H9 (cell line): ENCODE data around the gene MT2A. TPM values are rescaled to one million over a fixed set of nuclear protein-coding genes. Genes with fewer than 3 reads are reported as not detected.

ENCODE experiments used
- DNase-seq: peaks from one replicate; pipeline ENCODE4 v3.0.0-alpha.2; 2017
- H2AFZ ChIP-seq: one replicate; pipeline ENCODE4 v1.6.1; 2013; ENCODE audit warnings: mild to moderate bottlenecking, low read length, control low read depth, moderate library complexity
- H2AK5ac ChIP-seq: 2 replicates; pipeline ENCODE4 v1.6.1; 2013; ENCODE audit warnings: low read length, control low read depth, mixed read lengths; ENCODE audit not compliant: insufficient read length
- H2BK120ac ChIP-seq: one replicate; pipeline ENCODE4 v1.6.1; 2013; ENCODE audit warnings: low read depth, mild to moderate bottlenecking, low read length, control low read depth, inconsistent platforms; ENCODE audit not compliant: poor library complexity, severe bottlenecking
- H2BK12ac ChIP-seq: 2 replicates; pipeline ENCODE4 v1.6.1; 2013; ENCODE audit warnings: low read length, control low read depth, mixed read lengths, low read depth; ENCODE audit not compliant: insufficient read length
- H2BK15ac ChIP-seq: 2 replicates; pipeline ENCODE4 v1.6.1; 2013; ENCODE audit warnings: low read depth, low read length, control low read depth
- H2BK20ac ChIP-seq: one replicate; pipeline ENCODE4 v1.6.1; 2013; ENCODE audit warnings: low read depth, mild to moderate bottlenecking, low read length, control low read depth, inconsistent platforms; ENCODE audit not compliant: poor library complexity, severe bottlenecking
- H2BK5ac ChIP-seq: 2 replicates; pipeline ENCODE4 v1.6.1; 2013; ENCODE audit warnings: low read length, control low read depth, mixed read lengths; ENCODE audit not compliant: insufficient read length
- H3K14ac ChIP-seq: 2 replicates; pipeline ENCODE4 v1.6.1; 2013; ENCODE audit warnings: low read length, control low read depth; ENCODE audit not compliant: insufficient read depth
- H3K18ac ChIP-seq: 2 replicates; pipeline ENCODE4 v1.6.1; 2013; ENCODE audit warnings: low read depth, mild to moderate bottlenecking, mixed read lengths, low read length, control low read depth; ENCODE audit not compliant: insufficient read length
- H3K23ac ChIP-seq: 2 replicates; pipeline ENCODE4 v1.6.1; 2013; ENCODE audit warnings: low read length, control low read depth, mixed read lengths, low read depth; ENCODE audit not compliant: insufficient read length
- H3K23me2 ChIP-seq: 2 replicates; pipeline ENCODE4 v1.6.1; 2013; ENCODE audit warnings: low read depth, mild to moderate bottlenecking, mixed read lengths, low read length, control low read depth; ENCODE audit not compliant: insufficient read length, poor library complexity, severe bottlenecking
- H3K27ac ChIP-seq: 2 replicates; pipeline ENCODE4 v1.5.1; 2013; ENCODE audit warnings: low read length, control low read depth, mixed read lengths, low read depth; ENCODE audit not compliant: insufficient read length
- H3K27me3 ChIP-seq: 2 replicates; pipeline ENCODE4 v1.6.1; 2013; ENCODE audit warnings: low read length, control low read depth, inconsistent platforms; ENCODE audit not compliant: insufficient read depth
- H3K4ac ChIP-seq: 2 replicates; pipeline ENCODE4 v1.6.1; 2013; ENCODE audit warnings: low read depth, mild to moderate bottlenecking, control low read depth, inconsistent platforms, low read length, moderate library complexity
- H3K4me1 ChIP-seq: 2 replicates; pipeline ENCODE4 v1.6.1; 2013; ENCODE audit warnings: low read length, control low read depth, inconsistent platforms; ENCODE audit not compliant: insufficient read depth
- H3K4me2 ChIP-seq: 2 replicates; pipeline ENCODE4 v1.6.1; 2013; ENCODE audit warnings: low read length, control low read depth, mixed read lengths; ENCODE audit not compliant: insufficient read length, insufficient read depth
- H3K56ac ChIP-seq: 2 replicates; pipeline ENCODE4 v1.6.1; 2013; ENCODE audit warnings: low read depth, mild to moderate bottlenecking, mixed read lengths, low read length, control low read depth; ENCODE audit not compliant: insufficient read length
- H3K79me1 ChIP-seq: 2 replicates; pipeline ENCODE4 v1.6.1; 2013; ENCODE audit warnings: low read depth, mild to moderate bottlenecking, moderate library complexity, low read length, control low read depth, inconsistent platforms; ENCODE audit not compliant: insufficient read depth, poor library complexity, severe bottlenecking
- H3K79me2 ChIP-seq: 2 replicates; pipeline ENCODE4 v1.6.1; 2013; ENCODE audit warnings: low read length, control low read depth, inconsistent platforms; ENCODE audit not compliant: insufficient read depth
- H3K9ac ChIP-seq: 2 replicates; pipeline ENCODE4 v1.6.1; 2013; ENCODE audit warnings: low read length, control low read depth, mixed read lengths; ENCODE audit not compliant: insufficient read length; ENCODE audit errors: extremely low read depth
- H3K9me3 ChIP-seq: one replicate; pipeline ENCODE4 v1.6.1; 2013; ENCODE audit warnings: low read depth, low read length, inconsistent platforms; ENCODE audit not compliant: control insufficient read depth
- H3T11ph ChIP-seq: one replicate; pipeline ENCODE4 v1.6.1; 2013; ENCODE audit warnings: mild to moderate bottlenecking, low read length, control low read depth, inconsistent platforms
- H4K20me1 ChIP-seq: one replicate; pipeline ENCODE4 v1.6.1; 2013; ENCODE audit not compliant: control insufficient read depth, insufficient read length, insufficient read depth
- H4K5ac ChIP-seq: 2 replicates; pipeline ENCODE4 v1.6.1; 2013; ENCODE audit warnings: low read depth, mild to moderate bottlenecking, mixed read lengths, low read length, control low read depth; ENCODE audit not compliant: insufficient read length
- H4K8ac ChIP-seq: replicated peaks from 2 replicates; pipeline ENCODE4 v1.6.1; 2013; ENCODE audit warnings: low read length, control low read depth, mixed read lengths, low read depth; ENCODE audit not compliant: insufficient read length
- H4K91ac ChIP-seq: 2 replicates; pipeline ENCODE4 v1.6.1; 2013; ENCODE audit warnings: low read depth, mild to moderate bottlenecking, moderate library complexity, mixed read lengths, low read length, control low read depth; ENCODE audit not compliant: insufficient read length
- H3K27ac Mint-ChIP-seq, 3 experiments: 2 replicates in 2 of 3; 3 replicates in 1 of 3; pipeline ENCODE4 v1.8.0; 2020 to 2021; ENCODE audit warnings: mixed read lengths in 3 of 3, mild to moderate bottlenecking in 1 of 3, moderate library complexity in 1 of 3
- H3K27me3 Mint-ChIP-seq: 2 replicates; pipeline ENCODE4 v1.8.0; 2021; ENCODE audit warnings: low read depth, mild to moderate bottlenecking, moderate library complexity, mixed read lengths
- H3K36me3 Mint-ChIP-seq, 3 experiments: 2 replicates in 2 of 3; 3 replicates in 1 of 3; pipeline ENCODE4 v1.8.0; 2020 to 2021; ENCODE audit warnings: low read depth in 3 of 3, mixed read lengths in 3 of 3; ENCODE audit not compliant: insufficient read depth in 1 of 3
- H3K4me1 Mint-ChIP-seq, 2 experiments: 2 replicates each; pipeline ENCODE4 v1.8.0; 2020; ENCODE audit warnings: mixed read lengths in 2 of 2
- H3K4me3 Mint-ChIP-seq, 2 experiments: 2 replicates in 1 of 2; 3 replicates in 1 of 2; pipeline ENCODE4 v1.8.0; 2020 to 2021; ENCODE audit warnings: mild to moderate bottlenecking in 2 of 2, mixed read lengths in 2 of 2, moderate library complexity in 1 of 2
- H3K9me3 Mint-ChIP-seq, 2 experiments: 2 replicates in 1 of 2; 3 replicates in 1 of 2; pipeline ENCODE4 v1.8.0; 2020; ENCODE audit warnings: mild to moderate bottlenecking in 2 of 2, mixed read lengths in 2 of 2, moderate library complexity in 1 of 2
- CTCF ChIP-seq: fragments of 200-600 bp; sonication (generic); conservative IDR thresholded peaks from 3 replicates; pipeline ENCODE4 v1.8.0; 2021; ENCODE audit warnings: antibody characterized with exemption, mild to moderate bottlenecking
- WGBS: extraction: QIAGEN DNeasy Blood & Tissue Kit; methylation state at CpG from one replicate; pipeline ENCODE4 v1.1.7; 2013; ENCODE audit warnings: missing lambda C conversion rate, low lambda C conversion rate, mixed read lengths; ENCODE audit not compliant: insufficient read length; ENCODE audit errors: extremely low coverage; 5-methylcytosine and 5-hydroxymethylcytosine counted together
- total RNA-seq: library from RNA; stranded (reverse); gene quantifications from 2 replicates; pipeline ENCODE4 v1.2.1, GENCODE V29; 2021

MT2A gene
- total RNA-seq, 1 experiment from 2014 or later: 63.1 TPM

- H3K79me1 ChIP-seq: no peaks in the 10 kb centered on the region
- TF ChIP-seq CTCF: no peak
- H2BK12ac ChIP-seq: no peak overlapping the region
- Mint-ChIP-seq H3K36me3 (no peaks in the 10 kb centered on the region), H3K9me3 (no peaks in the 10 kb centered on the region), H3K4me1 (peaks cover 0 to 3% of the 10 kb centered on the region in 2 experiments; a peak in 2 of 4 replicates), H3K4me3 (no peak overlapping the region), H3K27me3 (peaks cover 29% of the 10 kb centered on the region), H3K27ac (no peak overlapping the region)
- no peak overlapping the region for H4K91ac ChIP-seq
- H2BK20ac ChIP-seq: no peak overlapping the region
- H2AK5ac ChIP-seq: no peak overlapping the region
- no peaks in the 10 kb centered on the region for H3K4me1 ChIP-seq
- H2BK15ac ChIP-seq: no peak overlapping the region
- H3K23me2 ChIP-seq: no peaks in the 10 kb centered on the region
- no peak overlapping the region for H3K23ac ChIP-seq
- no CpG with 5 or more reads among the region's 1 CpG for WGBS
- H3K56ac ChIP-seq: no peak overlapping the region
- H3K14ac ChIP-seq: no peak overlapping the region
- no peak overlapping the region for H2AFZ ChIP-seq
- H2BK5ac ChIP-seq: no peak overlapping the region
- no peak overlapping the region for H3K4ac ChIP-seq
- H2BK120ac ChIP-seq: no peak overlapping the region
- no peak overlapping the region for H3K9ac ChIP-seq
- H4K20me1 ChIP-seq: no peaks in the 10 kb centered on the region
- H3K4me2 ChIP-seq: no peak overlapping the region
- H3K79me2 ChIP-seq: no peaks in the 10 kb centered on the region
- H3K18ac ChIP-seq: no peak overlapping the region
- no peak overlapping the region for H4K5ac ChIP-seq
- no peak overlapping the region for H3T11ph ChIP-seq
- no peak for DNase-seq
- no peaks in the 10 kb centered on the region for H3K9me3 ChIP-seq
- H4K8ac ChIP-seq: no peak overlapping the region
- H3K27ac ChIP-seq: no peak overlapping the region
- H3K27me3 ChIP-seq: no peaks in the 10 kb centered on the region
These were observed 47.3 kb upstream of the MT2A start for GRCh38 chr16:56561126-56561525.
